ENCODE results near the gene SLC35F2.
"Not testable (repeated sequence)": the region's sequence is repeated elsewhere in the genome, so short reads cannot be mapped to it uniquely, and the experiment has no call there.

Gene SLC35F2

GRCh38 chr11:107842412-107843100, 16.0 kb downstream of the SLC35F2 start:
- in situ Hi-C loops (cut with HindIII; ENCODE audit: low sequenced_read_pairs), result no loop called here

GRCh38 chr11:107840129-107840484, 18.5 kb downstream of the SLC35F2 start:
- in situ Hi-C loops (cut with HindIII; ENCODE audit: low sequenced_read_pairs), result no loop called here

GRCh38 chr11:107836851-107837250, 21.7 kb downstream of the SLC35F2 start:
- in situ Hi-C loops (cut with HindIII; ENCODE audit: low sequenced_read_pairs), result no loop called here

- in situ Hi-C loops (cut with HindIII; ENCODE audit: low sequenced_read_pairs), result no loop called here
Measured at GRCh38 chr11:107834995-107835394, 23.6 kb downstream of the SLC35F2 start.

GRCh38 chr11:107833926-107834325, 24.7 kb downstream of the SLC35F2 start:
- in situ Hi-C loops (cut with HindIII; ENCODE audit: low sequenced_read_pairs), result not testable (repeated sequence)

GRCh38 chr11:107830915-107831540, 27.6 kb downstream of the SLC35F2 start:
- in situ Hi-C loops (cut with HindIII; ENCODE audit: low sequenced_read_pairs), result no loop called here

GRCh38 chr11:107827041-107827440, 31.5 kb downstream of the SLC35F2 start:
- in situ Hi-C loops (cut with HindIII; ENCODE audit: low sequenced_read_pairs), result no loop called here

- in situ Hi-C loops (cut with HindIII; ENCODE audit: low sequenced_read_pairs), result no loop called here
Measured at GRCh38 chr11:107825875-107826274, 32.7 kb downstream of the SLC35F2 start.

GRCh38 chr11:107824668-107825369, 33.8 kb downstream of the SLC35F2 start:
- in situ Hi-C loops (cut with HindIII; ENCODE audit: low sequenced_read_pairs), result no loop called here

- in situ Hi-C loops (cut with HindIII; ENCODE audit: low sequenced_read_pairs), result no loop called here
Measured at GRCh38 chr11:107821199-107821927, 37.2 kb downstream of the SLC35F2 start.

GRCh38 chr11:107819361-107820014, 39.1 kb downstream of the SLC35F2 start:
- in situ Hi-C loops (cut with HindIII; ENCODE audit: low sequenced_read_pairs), result no loop called here

- in situ Hi-C loops (cut with HindIII; ENCODE audit: low sequenced_read_pairs), result no loop called here
Measured at GRCh38 chr11:107818491-107818890, 40.1 kb downstream of the SLC35F2 start.

- in situ Hi-C loops (cut with HindIII; ENCODE audit: low sequenced_read_pairs), result no loop called here
Measured at GRCh38 chr11:107816028-107816427, 42.6 kb downstream of the SLC35F2 start.

GRCh38 chr11:107810875-107811274, 47.7 kb downstream of the SLC35F2 start:
- in situ Hi-C loops (cut with HindIII; ENCODE audit: low sequenced_read_pairs), result no loop called here

GRCh38 chr11:107808521-107808920, 50.1 kb downstream of the SLC35F2 start:
- in situ Hi-C loops (cut with HindIII; ENCODE audit: low sequenced_read_pairs), result no loop called here

GRCh38 chr11:107804971-107805370, 53.6 kb downstream of the SLC35F2 start:
- in situ Hi-C loops (cut with HindIII; ENCODE audit: low sequenced_read_pairs), result no loop called here

- in situ Hi-C loops (cut with HindIII; ENCODE audit: low sequenced_read_pairs), result no loop called here
Measured at GRCh38 chr11:107804211-107804610, 54.4 kb downstream of the SLC35F2 start.

- in situ Hi-C loops (cut with HindIII; ENCODE audit: low sequenced_read_pairs), result no loop called here
Measured at GRCh38 chr11:107801641-107802040, 56.9 kb downstream of the SLC35F2 start.

GRCh38 chr11:107799218-107799859, 59.2 kb downstream of the SLC35F2 start:
- in situ Hi-C loops (cut with HindIII; ENCODE audit: low sequenced_read_pairs), result no loop called here

- in situ Hi-C loops (cut with HindIII; ENCODE audit: low sequenced_read_pairs), result no loop called here
Measured at GRCh38 chr11:107792049-107792443, 66.5 kb downstream of the SLC35F2 start.

Measured in DLD1 (cell line).